Epithelial cell of esophagus (primary cell): ENCODE results near the gene ARHGAP33.
A peak's percentile ranks its signal among the peaks of the same experiment; 100 is the strongest.
"Not testable (repeated sequence)": the region's sequence is repeated elsewhere in the genome, so short reads cannot be mapped to it uniquely, and the experiment has no call there.

Experiments
- DNase-seq: peaks from one replicate; pipeline ENCODE4 v3.0.0; 2010; ENCODE audit warnings: low read depth
- H3K4me3 ChIP-seq: 2 replicates; pipeline ENCODE4 v1.5.1; 2011; ENCODE audit warnings: mild to moderate bottlenecking, low read length, control low read depth
- TF ChIP-seq, protein P1 (sequence below): IDR thresholded peaks from 2 replicates; pipeline ENCODE4 v1.5.1; 2011; ENCODE audit warnings: low read depth, mild to moderate bottlenecking, low read length, control low read depth, inconsistent platforms; ENCODE audit not compliant: insufficient read depth; ENCODE audit errors: missing control alignments

The ARHGAP33 gene

DNA sequence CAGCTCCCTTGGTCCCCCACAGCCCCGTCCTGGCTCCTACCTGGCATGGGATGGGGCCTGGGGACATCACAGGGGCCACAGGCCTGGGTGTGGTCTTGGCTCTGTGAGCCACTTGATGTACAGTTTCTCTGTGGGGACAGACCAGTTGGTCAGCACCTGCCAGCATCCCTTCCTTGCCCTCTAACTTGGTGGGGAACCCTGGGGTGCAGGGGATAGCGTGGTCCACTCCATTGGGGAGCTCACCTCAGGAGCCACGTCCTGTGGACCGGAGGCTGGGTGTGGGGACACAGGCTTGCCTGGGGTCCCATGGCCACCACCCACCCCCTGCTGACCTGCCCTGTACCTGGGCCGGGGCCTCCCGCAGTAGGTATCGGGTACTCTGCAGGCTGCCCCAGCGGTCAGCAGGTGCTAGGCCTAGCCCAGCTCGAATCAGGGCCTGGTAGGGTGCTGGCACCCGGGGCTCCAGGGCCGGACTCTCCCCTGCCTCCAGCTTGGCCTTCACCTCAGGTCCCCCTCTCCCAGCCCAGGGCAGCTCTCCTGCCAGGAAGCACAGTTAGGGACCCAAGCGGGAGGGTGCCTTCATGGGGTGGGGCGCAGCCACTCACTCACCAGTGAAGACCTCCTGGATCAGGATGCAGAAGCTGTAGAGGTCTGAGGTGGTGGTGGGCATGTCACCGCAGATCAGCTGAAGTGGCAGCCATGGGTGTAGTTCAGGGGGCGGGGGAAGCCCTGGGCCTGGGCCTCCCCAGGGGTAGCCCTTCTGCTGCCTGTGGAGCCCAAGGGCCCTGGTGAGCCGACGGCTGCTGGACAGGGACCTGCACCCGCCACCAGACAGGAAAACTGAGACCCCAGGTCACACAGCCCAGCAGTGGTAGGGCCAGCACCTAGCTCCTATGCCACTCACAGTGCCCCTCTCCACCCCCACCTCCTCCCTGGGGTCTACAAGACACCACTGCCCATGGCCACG is 14.9 kb downstream of the ARHGAP33 start:
- no peak overlapping the region for H3K4me3 ChIP-seq
- TF ChIP-seq, protein P1, sequence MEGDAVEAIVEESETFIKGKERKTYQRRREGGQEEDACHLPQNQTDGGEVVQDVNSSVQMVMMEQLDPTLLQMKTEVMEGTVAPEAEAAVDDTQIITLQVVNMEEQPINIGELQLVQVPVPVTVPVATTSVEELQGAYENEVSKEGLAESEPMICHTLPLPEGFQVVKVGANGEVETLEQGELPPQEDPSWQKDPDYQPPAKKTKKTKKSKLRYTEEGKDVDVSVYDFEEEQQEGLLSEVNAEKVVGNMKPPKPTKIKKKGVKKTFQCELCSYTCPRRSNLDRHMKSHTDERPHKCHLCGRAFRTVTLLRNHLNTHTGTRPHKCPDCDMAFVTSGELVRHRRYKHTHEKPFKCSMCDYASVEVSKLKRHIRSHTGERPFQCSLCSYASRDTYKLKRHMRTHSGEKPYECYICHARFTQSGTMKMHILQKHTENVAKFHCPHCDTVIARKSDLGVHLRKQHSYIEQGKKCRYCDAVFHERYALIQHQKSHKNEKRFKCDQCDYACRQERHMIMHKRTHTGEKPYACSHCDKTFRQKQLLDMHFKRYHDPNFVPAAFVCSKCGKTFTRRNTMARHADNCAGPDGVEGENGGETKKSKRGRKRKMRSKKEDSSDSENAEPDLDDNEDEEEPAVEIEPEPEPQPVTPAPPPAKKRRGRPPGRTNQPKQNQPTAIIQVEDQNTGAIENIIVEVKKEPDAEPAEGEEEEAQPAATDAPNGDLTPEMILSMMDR = no peak
- DNase-seq = no peak

DNA sequence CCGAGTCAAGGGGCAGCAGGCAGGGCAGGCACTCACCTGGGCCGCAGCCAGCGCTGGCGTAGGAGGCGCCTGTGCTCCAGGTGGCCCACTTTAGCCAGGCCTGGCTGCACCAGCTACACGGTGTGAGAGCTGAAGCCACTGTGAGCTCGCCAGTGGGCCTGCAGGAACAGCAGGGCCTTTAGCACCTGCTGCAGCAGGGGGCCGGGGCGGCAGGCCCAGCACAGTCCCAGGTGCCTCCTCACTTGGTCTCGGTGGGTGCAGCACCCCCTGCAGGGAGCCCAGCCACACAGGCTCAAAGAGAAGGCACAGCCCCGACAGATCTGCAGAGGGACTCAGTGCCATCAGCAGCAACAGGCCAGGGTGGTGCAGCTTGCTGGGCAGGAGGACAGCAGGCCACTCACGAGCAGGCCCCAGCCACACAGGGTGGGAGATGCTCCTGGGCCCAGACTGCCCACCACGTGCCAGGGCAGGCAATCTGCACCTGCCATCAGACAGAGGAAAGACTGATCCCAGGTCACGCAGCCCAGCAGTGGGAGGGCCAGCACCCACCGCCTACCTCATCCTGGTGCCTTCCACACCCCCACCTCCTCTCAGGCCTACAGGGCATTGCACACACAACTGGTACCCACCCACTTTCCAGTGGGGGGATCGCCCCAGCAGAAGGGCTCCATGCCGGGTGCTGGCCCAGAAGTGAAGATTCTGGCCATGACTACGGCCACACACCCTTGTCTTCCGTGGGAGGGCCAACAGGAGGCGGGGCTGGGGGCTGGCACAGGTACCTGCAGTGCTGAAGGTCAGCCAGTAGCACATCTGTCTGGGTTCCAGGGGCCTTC is 15.8 kb downstream of the ARHGAP33 start:
- TF ChIP-seq, protein P1 = no peak
- DNase-seq = no peak
- H3K4me3 ChIP-seq = no peak overlapping the region

DNA sequence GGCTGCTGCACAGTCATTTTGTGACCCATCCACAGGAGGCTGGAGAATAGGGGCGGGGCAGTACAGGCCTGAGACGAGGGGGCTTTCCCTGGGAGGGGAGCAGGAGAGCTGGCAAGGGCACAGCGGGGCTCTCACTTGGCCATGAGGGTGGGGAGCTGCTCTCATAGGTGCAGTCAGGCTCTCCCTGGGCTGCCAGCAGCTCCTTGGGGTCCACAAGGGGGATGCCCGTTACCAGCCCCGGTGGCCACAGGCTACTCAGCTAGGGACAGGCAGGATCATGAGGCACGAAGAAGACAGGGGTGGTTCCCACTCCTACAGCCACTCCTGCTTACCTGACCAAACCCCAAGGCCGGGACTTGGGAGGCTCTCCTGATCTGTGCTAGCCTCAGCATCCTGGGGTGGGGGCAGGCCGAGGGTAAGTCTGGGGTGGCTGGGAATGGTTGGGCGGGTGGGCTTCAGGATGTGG is 16.5 kb downstream of the ARHGAP33 start:
- TF ChIP-seq, protein P1 = no peak
- DNase-seq = no peak
- no peak overlapping the region for H3K4me3 ChIP-seq

DNA sequence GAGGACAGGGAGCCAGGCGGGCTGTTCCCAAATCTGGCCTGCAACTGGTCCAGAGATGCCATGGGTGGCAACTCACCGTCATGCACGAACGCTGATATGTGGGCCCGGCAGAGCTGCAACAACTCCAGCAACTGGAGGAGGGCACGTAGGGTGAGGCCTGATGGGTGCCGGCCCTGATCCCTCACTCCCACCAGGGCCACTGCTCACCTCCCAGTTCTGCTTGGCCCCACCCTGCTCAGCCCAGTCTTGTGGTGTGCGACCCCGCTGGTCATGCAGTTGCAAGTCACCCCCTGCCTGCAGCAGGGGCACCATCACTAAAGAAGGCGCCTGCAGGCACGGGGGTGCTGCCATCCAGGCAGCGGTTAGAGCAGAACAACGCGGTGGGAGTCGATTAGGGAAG is 16.9 kb downstream of the ARHGAP33 start:
- no peak for DNase-seq
- TF ChIP-seq, protein P1 = no peak
- no peak overlapping the region for H3K4me3 ChIP-seq

GRCh38 chr19:35792888-35793287 is 17.5 kb downstream of the ARHGAP33 start:
- TF ChIP-seq, protein P1 = no peak
- H3K4me3 ChIP-seq = no peak overlapping the region
- DNase-seq = no peak

- no peak overlapping the region for H3K4me3 ChIP-seq
- peak; percentile 24 for DNase-seq
- TF ChIP-seq, protein P1 = no peak
These were observed 18.2 kb downstream of the ARHGAP33 start for GRCh38 chr19:35793381-35794165.

GRCh38 chr19:35795564-35795963 is 20.2 kb downstream of the ARHGAP33 start:
- not testable (repeated sequence) for H3K4me3 ChIP-seq, DNase-seq
